ENCODE results near the gene PACS1.

GRCh38 chr11:66239998-66240780 lies 170.1 kb downstream of the PACS1 start:
- TF ChIP-seq POLR2AphosphoS5 (IDR thresholded peaks at IDR 0.05) (no peak), CTCF (IDR thresholded peaks at IDR 0.05) (no peak)
